ENCODE results near the gene HSD17B2.

GRCh38 chr16:82059983-82060421 lies 24.9 kb downstream of the HSD17B2 start:
- TF ChIP-seq CTCF (IDR thresholded peaks at IDR 0.05; ENCODE audit: low read length) = no peak
- TF ChIP-seq EZH2 (optimal IDR thresholded peaks at IDR 0.05; ENCODE audit: low read depth, low read length) = no peak

Data from MM.1S (cell line).